ENCODE measurements around the gene CDH12. TPM values are rescaled to one million over a fixed set of nuclear protein-coding genes. Genes with fewer than 3 reads are reported as not detected.

Gene CDH12
- total and polyA plus RNA-seq, 10 donors, result 0.32 TPM; not detected in 9

DNA sequence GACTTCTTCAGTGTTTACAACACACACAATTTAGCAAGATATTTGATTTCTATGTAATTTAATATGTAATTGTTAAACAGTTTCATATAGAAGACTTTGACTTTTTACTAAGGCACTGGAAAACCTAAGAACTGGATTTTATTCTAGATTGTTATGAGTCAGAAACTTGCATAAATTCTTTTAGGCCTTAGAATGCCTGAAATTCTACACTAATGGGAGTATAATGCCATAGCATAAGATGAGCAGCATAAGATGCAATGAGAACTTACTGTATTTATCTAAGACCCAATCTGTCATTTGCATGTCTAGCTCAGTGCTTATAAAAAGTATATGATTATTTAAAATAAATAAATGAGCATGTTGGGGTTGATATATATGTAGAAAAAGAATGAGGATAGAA lies 285.2 kb downstream of the CDH12 start:
- no peak for DNase-seq
- TF ChIP-seq, protein P1, sequence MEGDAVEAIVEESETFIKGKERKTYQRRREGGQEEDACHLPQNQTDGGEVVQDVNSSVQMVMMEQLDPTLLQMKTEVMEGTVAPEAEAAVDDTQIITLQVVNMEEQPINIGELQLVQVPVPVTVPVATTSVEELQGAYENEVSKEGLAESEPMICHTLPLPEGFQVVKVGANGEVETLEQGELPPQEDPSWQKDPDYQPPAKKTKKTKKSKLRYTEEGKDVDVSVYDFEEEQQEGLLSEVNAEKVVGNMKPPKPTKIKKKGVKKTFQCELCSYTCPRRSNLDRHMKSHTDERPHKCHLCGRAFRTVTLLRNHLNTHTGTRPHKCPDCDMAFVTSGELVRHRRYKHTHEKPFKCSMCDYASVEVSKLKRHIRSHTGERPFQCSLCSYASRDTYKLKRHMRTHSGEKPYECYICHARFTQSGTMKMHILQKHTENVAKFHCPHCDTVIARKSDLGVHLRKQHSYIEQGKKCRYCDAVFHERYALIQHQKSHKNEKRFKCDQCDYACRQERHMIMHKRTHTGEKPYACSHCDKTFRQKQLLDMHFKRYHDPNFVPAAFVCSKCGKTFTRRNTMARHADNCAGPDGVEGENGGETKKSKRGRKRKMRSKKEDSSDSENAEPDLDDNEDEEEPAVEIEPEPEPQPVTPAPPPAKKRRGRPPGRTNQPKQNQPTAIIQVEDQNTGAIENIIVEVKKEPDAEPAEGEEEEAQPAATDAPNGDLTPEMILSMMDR (IDR thresholded peaks at IDR 0.05 in 8 of 11, conservative IDR thresholded peaks at IDR 0.05 in 3 of 11), result no peak
- no peak for TF ChIP-seq POLR2A (IDR thresholded peaks at IDR 0.05)
- no peak for TF ChIP-seq POLR2AphosphoS5 (IDR thresholded peaks at IDR 0.05)
- no peaks in the 10 kb centered on the region for H3K27me3 ChIP-seq (replicated peaks in 1 of 7)
- intact Hi-C loops (cut with DNase I; ENCODE audit: low total_unique reads), result no loop called here
- H3K9me3 ChIP-seq, result peaks cover 0 to 4% (median 0%) of the 10 kb centered on the region in 8 donors
- no peaks in the 10 kb centered on the region for H3K36me3 ChIP-seq
- H3K27ac ChIP-seq, result no peak overlapping the region
- H3K4me3 ChIP-seq, result no peak overlapping the region
- no peaks in the 10 kb centered on the region for H3K4me1 ChIP-seq

DNA sequence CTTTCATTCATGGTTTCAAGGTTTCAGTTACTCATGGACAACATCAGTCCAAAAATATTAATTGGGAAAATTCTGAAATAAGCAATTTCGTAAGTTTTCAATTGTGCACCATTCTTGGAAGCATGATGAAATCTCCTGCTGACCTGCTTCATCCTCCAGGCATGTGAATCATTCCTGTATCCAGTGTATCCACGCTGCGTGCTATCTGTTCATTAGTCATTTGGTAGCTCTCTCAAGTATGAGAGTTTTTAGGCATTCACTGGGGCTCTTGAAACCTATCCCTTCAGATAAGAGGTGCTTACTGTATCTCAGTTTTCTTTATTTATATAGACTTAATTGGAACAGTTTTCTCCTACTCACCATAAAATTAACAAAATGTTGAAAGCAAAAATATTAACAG lies 293.0 kb downstream of the CDH12 start:
- 61 to 75% (median 72%) methylated on average over 3 of the region's 3 CpGs for WGBS, 5 donors
- intact Hi-C loops (cut with DNase I; ENCODE audit: low total_unique reads), result no loop called here

DNA sequence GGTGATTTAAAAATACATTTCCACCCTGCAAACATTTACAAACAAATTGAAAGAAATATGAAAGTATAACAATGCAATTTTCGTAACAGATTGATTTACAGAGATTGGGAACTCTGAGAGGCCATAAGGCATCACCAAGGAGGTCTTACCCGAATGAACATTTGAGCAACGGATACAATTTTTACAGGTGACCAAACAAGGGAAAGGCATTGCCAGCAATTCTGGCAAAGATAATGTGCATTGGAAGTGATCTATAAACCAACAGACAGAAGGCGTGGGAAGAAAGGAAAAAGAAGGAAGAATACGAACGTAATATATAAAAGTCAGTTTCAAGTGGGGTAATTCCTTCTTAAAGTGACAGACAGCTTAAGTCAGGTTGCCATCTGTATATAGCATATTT lies 295.9 kb downstream of the CDH12 start:
- Histone ChIP-seq H3K9me3 (no peaks in the 10 kb centered on the region), H3K27me3 (replicated peaks in 1 of 7) (no peaks in the 10 kb centered on the region), H3K27ac (no peak overlapping the region), H3K36me3 (no peaks in the 10 kb centered on the region), H3K4me3 (no peak overlapping the region), H3K4me1 (no peaks in the 10 kb centered on the region)
- TF ChIP-seq, protein P1 (IDR thresholded peaks at IDR 0.05 in 8 of 11, conservative IDR thresholded peaks at IDR 0.05 in 3 of 11), result no peak
- TF ChIP-seq POLR2AphosphoS5 (IDR thresholded peaks at IDR 0.05) (no peak), POLR2A (IDR thresholded peaks at IDR 0.05) (no peak)
- 77 to 85% (median 79%) methylated on average over 6 of the region's 6 CpGs for WGBS, 5 donors
- no peak for DNase-seq
- intact Hi-C loops (cut with DNase I; ENCODE audit: low total_unique reads), result no loop called here

More for the DNA sequence above, 293.0 kb downstream of the CDH12 start:
- Histone ChIP-seq H3K36me3 (no peaks in the 10 kb centered on the region), H3K27me3 (replicated peaks in 1 of 7) (no peaks in the 10 kb centered on the region), H3K9me3 (no peaks in the 10 kb centered on the region), H3K4me3 (no peak overlapping the region), H3K4me1 (no peaks in the 10 kb centered on the region), H3K27ac (no peak overlapping the region)
- no peak for DNase-seq
- no peak for TF ChIP-seq POLR2A (IDR thresholded peaks at IDR 0.05)
- TF ChIP-seq, protein P1 (IDR thresholded peaks at IDR 0.05 in 8 of 11, conservative IDR thresholded peaks at IDR 0.05 in 3 of 11), result no peak
- no peak for TF ChIP-seq POLR2AphosphoS5 (IDR thresholded peaks at IDR 0.05)

DNA sequence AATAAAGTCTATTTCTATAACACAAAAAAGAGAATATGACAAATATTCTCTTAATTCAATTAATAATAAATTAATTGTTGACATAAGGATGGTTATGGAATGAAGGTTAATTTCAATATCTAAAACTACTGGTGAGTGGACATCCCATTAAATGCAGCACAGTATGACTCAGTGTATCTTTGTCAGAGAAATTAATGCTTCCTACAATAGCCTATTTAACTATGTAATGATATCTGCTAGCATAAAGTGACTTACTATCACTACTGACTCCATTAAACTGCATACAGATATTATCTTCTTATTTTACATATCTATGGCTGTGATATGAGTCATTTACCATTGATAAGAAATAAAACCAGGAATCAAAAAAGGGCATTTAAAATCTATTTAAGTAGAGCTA lies 298.7 kb downstream of the CDH12 start:
- TF ChIP-seq, protein P1 (IDR thresholded peaks at IDR 0.05 in 8 of 11, conservative IDR thresholded peaks at IDR 0.05 in 3 of 11), result no peak
- TF ChIP-seq POLR2A (IDR thresholded peaks at IDR 0.05) (no peak), POLR2AphosphoS5 (IDR thresholded peaks at IDR 0.05) (no peak)
- Histone ChIP-seq H3K4me1 (no peaks in the 10 kb centered on the region), H3K27ac (no peak overlapping the region), H3K27me3 (replicated peaks in 1 of 7) (no peaks in the 10 kb centered on the region), H3K4me3 (no peak overlapping the region), H3K9me3 (peaks cover 0 to 3% (median 0%) of the 10 kb centered on the region in 8 donors), H3K36me3 (no peaks in the 10 kb centered on the region)
- intact Hi-C loops (cut with DNase I; ENCODE audit: low total_unique reads), result no loop called here
- DNase-seq, result no peak
